AG09319 (cell line): Measurements from ENCODE around the gene MRPL39.

ENCODE experiments used
- DNase-seq: peaks from one replicate; pipeline ENCODE4 v3.0.0-alpha.2; 2010; ENCODE audit warnings: low read depth; ENCODE audit errors: extremely low read depth
- CTCF ChIP-seq: IDR thresholded peaks from 2 replicates; pipeline ENCODE4 v1.5.1; 2011; ENCODE audit warnings: low read depth, mild to moderate bottlenecking, inconsistent platforms, low read length, moderate library complexity

Gene MRPL39

DNA sequence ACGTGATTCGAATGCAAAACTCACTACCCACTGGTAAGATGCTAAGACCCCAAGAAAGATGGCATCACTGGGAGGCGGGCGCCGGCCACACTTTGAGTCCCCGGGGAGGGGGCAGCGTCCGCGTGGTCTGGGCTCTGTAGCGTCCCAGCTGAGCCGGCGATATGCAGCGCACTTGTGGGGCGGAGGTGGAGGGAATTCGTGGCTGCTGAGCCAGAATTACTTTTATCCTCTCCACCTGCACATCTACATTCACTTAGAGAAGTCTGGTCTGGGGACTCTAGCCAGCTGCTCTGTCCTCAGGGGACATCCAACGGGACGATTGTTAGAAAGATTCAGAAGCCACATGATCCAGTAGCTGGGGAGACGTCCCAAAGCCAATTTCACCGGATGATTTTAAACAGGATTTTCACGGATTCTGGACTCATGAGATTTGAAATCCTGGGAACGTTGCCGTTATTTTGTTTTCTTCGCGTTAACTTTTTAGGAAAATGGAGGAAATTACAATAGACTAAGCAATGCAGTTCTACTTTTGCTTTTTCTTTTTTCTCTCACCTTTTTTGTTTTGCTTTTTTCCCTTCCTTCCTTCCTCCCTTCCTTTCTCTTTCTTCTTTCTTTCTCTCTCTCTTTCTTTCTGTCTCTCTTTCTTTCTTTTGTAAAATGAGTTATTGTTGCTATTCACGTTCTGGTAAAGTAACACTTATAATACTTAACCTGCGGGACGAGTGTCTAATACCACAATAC lies 33.1 kb upstream of the MRPL39 start:
- no peak for DNase-seq
- no peak for TF ChIP-seq CTCF

GRCh38 chr21:25639551-25640201 lies 32.4 kb upstream of the MRPL39 start:
- no peak for DNase-seq
- TF ChIP-seq CTCF: peak; percentile 24

DNA sequence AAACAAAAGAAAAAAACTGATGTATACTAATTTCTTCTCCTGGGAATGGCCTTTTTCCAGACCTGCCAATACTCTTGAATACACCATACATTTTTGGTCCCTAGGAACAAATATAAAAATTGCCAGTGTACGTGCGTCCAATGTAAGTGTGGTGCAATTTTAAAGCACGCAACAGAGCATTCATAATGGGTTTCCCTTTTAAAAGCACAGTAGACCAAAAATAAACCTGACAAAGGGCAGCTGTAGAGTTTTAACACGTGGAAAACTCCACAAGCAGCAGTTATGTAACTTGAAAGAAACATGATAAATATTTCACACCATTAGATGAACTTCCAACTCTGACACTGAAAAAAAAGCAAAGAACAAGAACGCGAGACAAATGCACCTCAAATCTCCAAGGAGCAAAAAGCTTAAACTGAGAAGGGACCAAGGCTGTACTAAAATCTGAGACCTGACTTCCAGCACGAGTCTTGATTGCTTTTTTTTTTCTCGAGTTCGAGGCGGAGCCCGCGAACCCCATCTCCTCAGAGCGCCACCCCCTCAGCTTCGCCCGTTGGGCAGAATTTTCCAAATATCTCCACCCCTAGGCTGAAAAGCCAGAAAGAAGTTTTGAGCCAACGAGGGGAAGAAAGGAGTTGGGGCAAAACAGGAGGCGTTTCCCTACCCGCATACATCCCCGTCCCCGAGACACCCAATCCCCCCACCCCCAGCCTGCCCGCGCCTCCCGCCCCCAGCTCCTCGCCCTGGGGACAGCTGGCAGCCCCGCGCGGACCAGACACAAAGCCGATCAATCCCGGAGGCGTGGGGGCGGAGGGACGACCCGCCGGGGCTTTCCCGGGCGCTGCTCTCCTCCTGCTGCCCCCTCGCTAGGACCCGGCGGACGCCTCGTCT lies 31.6 kb upstream of the MRPL39 start, which contains the start of gene JAM2:
TSS of gene JAM2 (plus strand) at position 599 of the 891 bp plus-strand sequence. CDS start 564 bp downstream, outside the sequence.
- no peak for TF ChIP-seq CTCF
- DNase-seq: no peak

DNA sequence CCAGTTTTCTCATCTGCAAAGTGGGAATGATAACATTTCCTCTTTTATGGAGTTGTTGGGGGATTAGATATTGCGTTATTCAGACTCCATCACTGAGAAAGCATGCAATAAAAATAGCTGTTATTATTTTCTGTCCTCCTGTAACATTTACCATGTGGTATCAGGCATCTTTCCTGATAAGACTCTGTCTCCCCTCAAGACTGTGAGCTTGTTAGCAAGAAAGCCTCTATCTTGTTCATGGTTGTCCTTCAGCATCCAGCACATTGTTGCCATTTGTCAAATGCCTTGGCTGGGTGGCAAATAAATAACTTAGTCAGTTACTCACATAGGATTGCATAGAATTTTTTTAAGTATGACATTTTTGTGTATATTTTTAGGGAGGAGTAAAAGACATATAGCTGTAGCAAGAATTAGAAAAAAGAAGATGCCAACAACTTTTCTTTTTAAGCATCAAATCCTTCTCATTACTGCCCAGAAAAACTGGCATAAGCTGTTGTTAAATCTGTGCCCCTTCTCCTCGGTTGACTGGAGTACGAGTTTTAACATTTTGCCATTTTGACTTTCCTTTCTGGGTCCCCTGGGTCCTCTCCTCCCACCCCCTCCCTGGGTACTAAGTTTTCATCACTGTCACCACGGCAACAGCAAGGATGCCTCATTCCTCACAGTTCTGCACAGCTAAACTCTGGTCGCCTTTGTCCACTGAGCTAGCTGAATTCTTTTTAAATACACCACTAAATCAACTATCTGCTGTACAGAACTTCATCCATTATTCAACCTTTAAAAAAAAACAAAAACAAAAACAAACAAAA lies 30.8 kb upstream of the MRPL39 start:
- TF ChIP-seq CTCF: no peak

GRCh38 chr21:25636727-25637126 lies 29.4 kb upstream of the MRPL39 start:
- TF ChIP-seq CTCF: no peak
- DNase-seq: no peak

More for the DNA sequence above, 30.8 kb upstream of the MRPL39 start:
- DNase-seq: no peak

- no peak for TF ChIP-seq CTCF
- DNase-seq: no peak
These were observed 28.0 kb upstream of the MRPL39 start for GRCh38 chr21:25635310-25635709.
